ENCODE measurements around the gene RTN3. TPM values are rescaled to one million over a fixed set of nuclear protein-coding genes. Genes with fewer than 3 reads are reported as not detected.

The RTN3 gene
- total and polyA plus RNA-seq, 2 donors (not counting 1 experiment from before 2014, with no cell fraction given): 10.1 to 24.9 TPM

DNA sequence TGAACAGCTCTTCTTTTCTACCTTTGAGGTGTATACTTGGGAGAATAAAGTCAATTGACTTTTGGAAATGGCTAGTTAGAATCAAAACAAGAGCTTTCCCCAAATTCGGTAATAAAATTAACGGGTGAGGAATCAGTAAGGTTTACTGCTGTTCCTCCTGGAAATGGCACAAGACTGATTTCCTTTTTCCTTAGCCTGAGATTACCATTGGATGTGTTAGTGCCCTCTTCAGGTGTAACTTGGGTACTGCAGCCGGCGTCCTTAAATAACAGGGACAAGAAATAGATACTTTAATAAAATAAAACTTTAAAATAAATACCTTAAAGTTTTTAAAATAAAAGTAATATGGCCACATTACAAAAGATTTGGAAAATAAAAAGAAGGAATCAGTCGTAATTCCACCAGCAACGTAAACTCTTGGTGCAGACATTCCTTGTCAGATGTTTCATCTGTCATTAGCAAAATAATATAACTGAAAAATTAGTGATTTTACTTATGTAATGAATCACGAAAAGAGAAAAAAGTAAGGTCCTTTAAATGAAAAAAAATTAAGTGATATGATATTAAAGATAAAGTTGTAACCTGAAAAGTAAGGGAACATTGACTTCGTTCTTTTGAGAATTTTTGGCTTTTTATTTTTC is 57.5 kb downstream of the RTN3 start:
- H3K4me2 ChIP-seq (replicated peaks; ENCODE audit: low read depth, low read length, poor library complexity, severe bottlenecking): no peak overlapping the region
- H3K27me3 Mint-ChIP-seq: no peaks in the 10 kb centered on the region
- no peak overlapping the region for H2AFZ ChIP-seq (ENCODE audit: insufficient read depth, low read depth, low read length, poor library complexity, severe bottlenecking)
- H3K9me3 Mint-ChIP-seq (ENCODE audit: insufficient read depth): no peaks in the 10 kb centered on the region
- H3K9me3 ChIP-seq (ENCODE audit: control extremely low read depth in 1 of 3, control insufficient read depth in 2 of 3, insufficient read depth in 1 of 3, low read length in 2 of 3): no peaks in the 10 kb centered on the region
- peak; percentile 75 for DNase-seq
- CTCF ChIA-PET: interaction anchor here (0.7 to 9.4 kb wide), 29 partner anchors 10 to 348 kb away, joined by 3 to 146 read pairs (median 4); partner anchors contain the start of genes ATL3, PLAAT4 and RTN3
- TF ChIP-seq EZH2 (IDR thresholded peaks at IDR 0.05; ENCODE audit: borderline replicate concordance, insufficient read depth, low read depth, low read length, poor library complexity, severe bottlenecking): no peak
- TF ChIP-seq, protein P1, sequence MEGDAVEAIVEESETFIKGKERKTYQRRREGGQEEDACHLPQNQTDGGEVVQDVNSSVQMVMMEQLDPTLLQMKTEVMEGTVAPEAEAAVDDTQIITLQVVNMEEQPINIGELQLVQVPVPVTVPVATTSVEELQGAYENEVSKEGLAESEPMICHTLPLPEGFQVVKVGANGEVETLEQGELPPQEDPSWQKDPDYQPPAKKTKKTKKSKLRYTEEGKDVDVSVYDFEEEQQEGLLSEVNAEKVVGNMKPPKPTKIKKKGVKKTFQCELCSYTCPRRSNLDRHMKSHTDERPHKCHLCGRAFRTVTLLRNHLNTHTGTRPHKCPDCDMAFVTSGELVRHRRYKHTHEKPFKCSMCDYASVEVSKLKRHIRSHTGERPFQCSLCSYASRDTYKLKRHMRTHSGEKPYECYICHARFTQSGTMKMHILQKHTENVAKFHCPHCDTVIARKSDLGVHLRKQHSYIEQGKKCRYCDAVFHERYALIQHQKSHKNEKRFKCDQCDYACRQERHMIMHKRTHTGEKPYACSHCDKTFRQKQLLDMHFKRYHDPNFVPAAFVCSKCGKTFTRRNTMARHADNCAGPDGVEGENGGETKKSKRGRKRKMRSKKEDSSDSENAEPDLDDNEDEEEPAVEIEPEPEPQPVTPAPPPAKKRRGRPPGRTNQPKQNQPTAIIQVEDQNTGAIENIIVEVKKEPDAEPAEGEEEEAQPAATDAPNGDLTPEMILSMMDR (IDR thresholded peaks at IDR 0.05): peak; percentile 97
- POLR2A ChIA-PET: interaction anchor here (0.7 kb wide), 1 partner anchor 49 kb away, joined by 6 read pairs; no protein-coding TSS in a partner anchor
- H3K27ac Mint-ChIP-seq: no peak overlapping the region
- no peaks in the 10 kb centered on the region for H4K20me1 ChIP-seq (ENCODE audit: control insufficient read depth, insufficient read depth, low read length, poor library complexity, severe bottlenecking)
- H3K4me3 Mint-ChIP-seq: no peak overlapping the region
- no peaks in the 10 kb centered on the region for H3K27me3 ChIP-seq (replicated peaks in 1 of 4; ENCODE audit: control extremely low read depth in 1 of 4, control insufficient read depth in 3 of 4, insufficient read depth in 4 of 4, low read length in 3 of 4)
- H3K79me2 ChIP-seq (ENCODE audit: control insufficient read depth, insufficient read depth, low read length): peaks cover 7% of the 10 kb centered on the region
- H3K4me3 ChIP-seq (ENCODE audit: control extremely low read depth in 1 of 5, extremely low read depth in 1 of 5, insufficient read depth in 1 of 5, low read depth in 2 of 5, low read length in 4 of 5): no peak overlapping the region
- H3K9ac ChIP-seq (ENCODE audit: low read length): no peak overlapping the region
- H3K36me3 ChIP-seq (replicated peaks in 1 of 2; ENCODE audit: control extremely low read depth in 1 of 2, control insufficient read depth in 1 of 2, extremely low read depth in 1 of 2, insufficient read depth in 2 of 2, low read length in 1 of 2): no peaks in the 10 kb centered on the region
- H3K4me1 ChIP-seq (ENCODE audit: control insufficient read depth in 2 of 2, insufficient read depth in 2 of 2, low read length in 2 of 2): no peaks in the 10 kb centered on the region
- no CpG with 5 or more reads among the region's 8 CpGs for WGBS (ENCODE audit: insufficient coverage)
- peak; percentile 47 for ATAC-seq (ENCODE audit: low read depth)
- no peak overlapping the region for H3K27ac ChIP-seq (ENCODE audit: low read length in 2 of 2)
- intact Hi-C loops (cut with micrococcal nuclease): loop anchor here (1.0 to 10.0 kb wide), 4 partner anchors 68 to 704 kb away; partner anchors contain the start of gene ATL3
- peaks cover 2% of the 10 kb centered on the region for H3K4me1 Mint-ChIP-seq

Data from B cell (primary cell).